Keratinocyte (primary cell): ENCODE measurements around the gene P2RX3. TPM values are rescaled to one million over a fixed set of nuclear protein-coding genes. Genes with fewer than 3 reads are reported as not detected.

ENCODE experiments used
- DNase-seq: peaks from one replicate; pipeline ENCODE4 v3.0.0-alpha.2; 2011; ENCODE audit warnings: low read depth, missing footprints, low spot score
- FAIRE-seq: peaks from 2 replicates; lab custom pipeline; 2011; peaks lifted over from hg19 to GRCh38; lab: Jason Lieb, UNC
- H2AFZ ChIP-seq: 2 replicates; pipeline ENCODE4 v1.6.0; 2012; ENCODE audit warnings: low read length, control low read depth, inconsistent platforms; ENCODE audit not compliant: control insufficient read depth
- H3K27ac ChIP-seq: 2 replicates; pipeline ENCODE4 v1.5.1; 2011; ENCODE audit warnings: low read length; ENCODE audit not compliant: control insufficient read depth, insufficient read depth
- H3K27me3 ChIP-seq: 3 replicates; pipeline ENCODE4 v1.6.0; 2011; ENCODE audit warnings: low read length; ENCODE audit not compliant: control insufficient read depth, insufficient read depth; ENCODE audit errors: extremely low read depth
- H3K36me3 ChIP-seq, 2 experiments: 2 replicates in 1 of 2; 3 replicates in 1 of 2; pipeline ENCODE4 v1.5.1; 2011; ENCODE audit warnings: low read length in 2 of 2, mild to moderate bottlenecking in 1 of 2; ENCODE audit not compliant: control insufficient read depth in 2 of 2, insufficient read depth in 2 of 2; ENCODE audit errors: extremely low read depth in 1 of 2
- H3K4me1 ChIP-seq: 3 replicates; pipeline ENCODE4 v1.5.1; 2011; ENCODE audit warnings: low read length; ENCODE audit not compliant: control insufficient read depth, insufficient read depth; ENCODE audit errors: extremely low read depth
- H3K4me2 ChIP-seq: 3 replicates; pipeline ENCODE4 v1.6.0; 2011; ENCODE audit warnings: low read depth, low read length; ENCODE audit not compliant: control insufficient read depth, insufficient read depth; ENCODE audit errors: extremely low read depth
- H3K4me3 ChIP-seq, 3 experiments: fragments of 200-600 bp in 1 of 3; sonication (generic) in 1 of 3; 2 replicates in 2 of 3; 3 replicates in 1 of 3; pipeline ENCODE4 v1.5.1; 2011 to 2016; ENCODE audit warnings: low read length in 3 of 3, mild to moderate bottlenecking in 3 of 3, control low read depth in 2 of 3, inconsistent platforms in 1 of 3, low read depth in 1 of 3, mixed read lengths in 1 of 3, mixed run types in 1 of 3, moderate library complexity in 1 of 3; ENCODE audit not compliant: control insufficient read depth in 2 of 3, insufficient read depth in 2 of 3; ENCODE audit errors: extremely low read depth in 1 of 3
- H3K79me2 ChIP-seq: 2 replicates; pipeline ENCODE4 v1.6.0; 2012; ENCODE audit warnings: low read length; ENCODE audit not compliant: control insufficient read depth, insufficient read depth
- H3K9ac ChIP-seq: 3 replicates; pipeline ENCODE4 v1.6.0; 2011; ENCODE audit warnings: low read length; ENCODE audit not compliant: control insufficient read depth, insufficient read depth; ENCODE audit errors: extremely low read depth
- H3K9me1 ChIP-seq: 3 replicates; pipeline ENCODE4 v1.6.0; 2011; ENCODE audit warnings: low read length; ENCODE audit not compliant: control insufficient read depth, insufficient read depth; ENCODE audit errors: extremely low read depth
- H3K9me3 ChIP-seq: 2 replicates; pipeline ENCODE4 v1.5.1; 2012; ENCODE audit warnings: low read depth, low read length; ENCODE audit not compliant: control insufficient read depth
- H4K20me1 ChIP-seq: 3 replicates; pipeline ENCODE4 v1.6.0; 2011; ENCODE audit warnings: low read length; ENCODE audit not compliant: control insufficient read depth, insufficient read depth; ENCODE audit errors: extremely low read depth
- CTCF ChIP-seq, 3 experiments: IDR thresholded peaks in 1 of 3; conservative IDR thresholded peaks in 1 of 3; optimal IDR thresholded peaks in 1 of 3; 2 replicates in 2 of 3; 3 replicates in 1 of 3; pipeline versions ENCODE3 to v1.5.1; 2011; ENCODE audit warnings: low read length in 3 of 3, mild to moderate bottlenecking in 3 of 3, moderate library complexity in 2 of 3, control low read depth in 1 of 3, inconsistent platforms in 1 of 3; ENCODE audit not compliant: insufficient read depth in 2 of 3; ENCODE audit errors: extremely low read depth in 1 of 3
- EZH2 ChIP-seq: IDR thresholded peaks from one replicate; pipeline ENCODE4 v1.6.1; 2012; ENCODE audit warnings: inconsistent platforms, mild to moderate bottlenecking, low read length, moderate library complexity
- dilution Hi-C: fragments of 300-500 bp; cut with MboI; formaldehyde crosslinking; loops from one replicate; pipeline ENCODE4 v1.7.0; 2020; ENCODE audit warnings: low sequenced_read_pairs; ENCODE audit not compliant: extremely low pct_ligation_motif_present
- polyA plus RNA-seq, 5 experiments: library from polyadenylated mRNA; depleted of rRNA in 3 of 5; stranded (reverse) in 3 of 5; stranded (forward) in 1 of 5; unstranded in 1 of 5; fragments of >200 nt; gene quantifications; 1 replicate in 1 of 5; 2 replicates in 3 of 5; 3 replicates in 1 of 5; pipeline versions ENCODE4 v1.2.1 to v1.2.3, GENCODE V29; 2011 to 2012; ENCODE audit warnings: missing spikeins in 2 of 5, low read depth in 1 of 5, low replicate concordance in 1 of 5

Gene P2RX3
- polyA plus RNA-seq, 1 donor (not counting 4 experiments of a cell fraction or from before 2014, with no cell fraction given) = not detected

GRCh38 chr11:57315491-57315890, 22.7 kb upstream of the P2RX3 start:
- no peaks in the 10 kb centered on the region for H3K27me3 ChIP-seq
- H3K27ac ChIP-seq = no peak overlapping the region
- TF ChIP-seq CTCF (optimal IDR thresholded peaks at IDR 0.05 in 1 of 3, IDR thresholded peaks at IDR 0.05 in 1 of 3, conservative IDR thresholded peaks at IDR 0.05 in 1 of 3; ENCODE audit: extremely low read depth in 1 of 3, insufficient read depth in 2 of 3, low read length in 3 of 3) (no peak), EZH2 (no peak)
- H3K4me1 ChIP-seq = peaks cover 36% of the 10 kb centered on the region
- dilution Hi-C loops = no loop called here
- H3K9me3 ChIP-seq = no peaks in the 10 kb centered on the region
- peaks cover 41% of the 10 kb centered on the region for H3K79me2 ChIP-seq
- H3K9ac ChIP-seq = no peak overlapping the region
- no peak for FAIRE-seq
- no peak overlapping the region for H3K4me2 ChIP-seq
- peaks cover 54 to 79% of the 10 kb centered on the region in 2 experiments for H3K36me3 ChIP-seq
- H4K20me1 ChIP-seq = peaks cover 20% of the 10 kb centered on the region
- no peak for DNase-seq
- no peak overlapping the region for H3K4me3 ChIP-seq
- no peak overlapping the region for H2AFZ ChIP-seq
- peaks cover 6% of the 10 kb centered on the region for H3K9me1 ChIP-seq

DNA sequence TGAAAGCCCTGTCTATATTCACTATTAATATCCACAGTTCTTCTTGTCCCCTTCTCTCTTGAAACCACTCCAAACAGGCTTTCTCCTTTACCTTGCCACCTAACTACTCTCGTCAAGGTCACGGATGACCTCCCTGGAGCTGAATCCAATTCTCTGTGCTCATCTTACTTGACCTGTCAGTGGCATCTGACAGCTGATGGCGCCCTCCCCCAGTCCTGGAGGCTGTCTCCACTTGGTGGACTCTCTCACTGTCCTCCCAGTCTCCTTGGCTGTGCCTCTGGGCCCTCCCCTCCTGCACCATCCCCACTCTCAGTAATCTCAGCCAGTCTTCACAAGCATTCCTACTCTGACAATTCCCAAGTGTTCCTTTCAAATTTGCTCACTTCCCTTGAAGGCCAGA, 22.1 kb upstream of the P2RX3 start:
- no peak overlapping the region for H3K9ac ChIP-seq
- H3K27me3 ChIP-seq = no peaks in the 10 kb centered on the region
- peaks cover 52 to 79% of the 10 kb centered on the region in 2 experiments for H3K36me3 ChIP-seq
- H4K20me1 ChIP-seq = peaks cover 15% of the 10 kb centered on the region
- H3K4me3 ChIP-seq = no peak overlapping the region
- no peaks in the 10 kb centered on the region for H3K9me3 ChIP-seq
- FAIRE-seq (no peak), DNase-seq (no peak)
- no peak overlapping the region for H2AFZ ChIP-seq
- peaks cover 42% of the 10 kb centered on the region for H3K79me2 ChIP-seq
- peaks cover 2% of the 10 kb centered on the region for H3K9me1 ChIP-seq
- H3K27ac ChIP-seq = no peak overlapping the region
- H3K4me2 ChIP-seq = no peak overlapping the region
- dilution Hi-C loops = no loop called here
- no peak for TF ChIP-seq EZH2
- peaks cover 36% of the 10 kb centered on the region for H3K4me1 ChIP-seq

DNA sequence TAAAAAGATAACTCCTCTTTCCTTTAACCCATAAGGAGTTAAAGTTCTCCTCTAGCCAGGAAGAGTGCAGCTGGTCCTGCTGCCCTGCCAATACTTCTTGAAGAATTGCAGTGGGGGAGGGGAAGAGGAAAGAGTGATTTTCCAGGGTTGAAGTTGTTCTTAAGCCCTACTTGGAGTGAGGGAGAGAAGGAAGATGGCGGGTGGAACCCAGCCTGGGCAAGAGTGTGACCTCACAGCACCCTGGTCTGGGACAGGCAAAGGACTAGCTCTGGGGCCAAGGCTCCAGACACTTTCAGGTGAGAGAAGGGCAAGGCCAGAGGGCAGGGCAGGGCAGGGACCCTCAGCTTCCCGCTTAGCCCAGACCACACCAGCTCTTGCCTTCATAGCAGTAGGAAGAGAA, 20.0 kb upstream of the P2RX3 start:
- no peak overlapping the region for H3K4me3 ChIP-seq
- no peak overlapping the region for H3K4me2 ChIP-seq
- H3K9me3 ChIP-seq = no peaks in the 10 kb centered on the region
- no peak overlapping the region for H2AFZ ChIP-seq
- H3K79me2 ChIP-seq = peaks cover 53% of the 10 kb centered on the region
- TF ChIP-seq EZH2 (no peak), CTCF (optimal IDR thresholded peaks at IDR 0.05 in 1 of 3, IDR thresholded peaks at IDR 0.05 in 1 of 3, conservative IDR thresholded peaks at IDR 0.05 in 1 of 3; ENCODE audit: extremely low read depth in 1 of 3, insufficient read depth in 2 of 3, low read length in 3 of 3) (no peak)
- H3K36me3 ChIP-seq = peaks cover 47 to 63% of the 10 kb centered on the region in 2 experiments
- H3K27me3 ChIP-seq = no peaks in the 10 kb centered on the region
- H3K9me1 ChIP-seq = peaks cover 4% of the 10 kb centered on the region
- H3K9ac ChIP-seq = no peak overlapping the region
- dilution Hi-C loops = no loop called here
- no peak for FAIRE-seq
- peaks cover 37% of the 10 kb centered on the region for H3K4me1 ChIP-seq
- no peak for DNase-seq
- no peak overlapping the region for H3K27ac ChIP-seq
- peaks cover 9% of the 10 kb centered on the region for H4K20me1 ChIP-seq
